Progenitor cell of endocrine pancreas (in vitro differentiated cells): ENCODE results near the gene ZNF800. TPM values are rescaled to one million over a fixed set of nuclear protein-coding genes. Genes with fewer than 3 reads are reported as not detected.

ENCODE experiments used
- DNase-seq: peaks from one replicate; pipeline ENCODE4 v3.0.0; 2021; ENCODE audit warnings: low spot score; ENCODE audit not compliant: unreplicated experiment
- H3K27ac Mint-ChIP-seq: 2 replicates; pipeline ENCODE4 v1.8.0; 2021; ENCODE audit warnings: mild to moderate bottlenecking, moderate library complexity, mixed read lengths
- H3K27me3 Mint-ChIP-seq: 2 replicates; pipeline ENCODE4 v1.8.0; 2021; ENCODE audit warnings: mixed read lengths
- H3K36me3 Mint-ChIP-seq: 2 replicates; pipeline ENCODE4 v1.8.0; 2022; ENCODE audit warnings: mixed read lengths; ENCODE audit not compliant: insufficient read depth
- H3K4me1 Mint-ChIP-seq: 2 replicates; pipeline ENCODE4 v1.8.0; 2021; ENCODE audit warnings: low read depth, mixed read lengths
- H3K4me3 Mint-ChIP-seq: 2 replicates; pipeline ENCODE4 v1.8.0; 2021; ENCODE audit warnings: low read depth, mild to moderate bottlenecking, moderate library complexity, mixed read lengths
- H3K9me3 Mint-ChIP-seq: 2 replicates; pipeline ENCODE4 v1.8.0; 2021; ENCODE audit warnings: low read depth, mixed read lengths
- CTCF ChIP-seq: fragments of 200-600 bp; sonication (generic); IDR thresholded peaks from one replicate; pipeline ENCODE4 v1.5.0; 2021; ENCODE audit warnings: antibody characterized with exemption, mild to moderate bottlenecking; ENCODE audit not compliant: unreplicated experiment
- total RNA-seq: library from RNA; stranded (reverse); gene quantifications from 2 replicates; pipeline ENCODE4 v1.2.1, GENCODE V29; 2021

ZNF800 gene
- total RNA-seq, 1 donor from 2014 or later, result 28.2 TPM

GRCh38 chr7:127320974-127321373 is 71.5 kb downstream of the ZNF800 start:
- Mint-ChIP-seq H3K4me1 (no peaks in the 10 kb centered on the region), H3K27me3 (peaks cover 52% of the 10 kb centered on the region), H3K4me3 (no peak overlapping the region), H3K9me3 (peaks cover 3% of the 10 kb centered on the region), H3K36me3 (no peaks in the 10 kb centered on the region), H3K27ac (no peak overlapping the region)
- DNase-seq, result no peak
- no peak for TF ChIP-seq CTCF

Other genes starting within 250 kb of the ZNF800 start
- 4.2 and 4.5 TPM in 2 replicates for gene GRM8, start 139.8 kb downstream of the ZNF800 start, total RNA-seq
- 17.4 and 17.5 TPM in 2 replicates for gene GCC1, start 192.9 kb upstream of the ZNF800 start, total RNA-seq
- gene ARF5, start 195.7 kb upstream of the ZNF800 start, total RNA-seq, result 240 and 255 TPM in 2 replicates
- gene FSCN3, start 201.0 kb upstream of the ZNF800 start, total RNA-seq, result 2.2 and 3.4 TPM in 2 replicates
- 23.6 and 25.1 TPM in 2 replicates for gene PAX4, start 225.4 kb upstream of the ZNF800 start, total RNA-seq